WTC11 (cell line): Measurements from ENCODE around the gene GATC.

Source experiments
- CTCF ChIP-seq: fragments of 200-600 bp; IDR thresholded peaks from 2 replicates; pipeline ENCODE4 v1.8.0; 2022; ENCODE audit warnings: antibody characterized with exemption
- FOXJ3 ChIP-seq: sonication (generic); formaldehyde crosslinking; IDR thresholded peaks from 2 replicates; pipeline ENCODE4 v1.9.0; 2021; ENCODE audit warnings: missing genetic modification reagents, mild to moderate bottlenecking, borderline replicate concordance
- HMGXB4 ChIP-seq: sonication (generic); formaldehyde crosslinking; IDR thresholded peaks from 2 replicates; pipeline ENCODE4 v1.8.1; 2023; ENCODE audit warnings: mild to moderate bottlenecking, moderate library complexity, missing genetic modification reagents
- MAX ChIP-seq: sonication (generic); formaldehyde crosslinking; IDR thresholded peaks from 2 replicates; pipeline ENCODE4 v1.8.0; 2022; ENCODE audit warnings: mild to moderate bottlenecking, missing genetic modification reagents
- NR2C2 ChIP-seq: sonication (generic); formaldehyde crosslinking; IDR thresholded peaks from 2 replicates; pipeline ENCODE4 v1.8.0; 2022; ENCODE audit warnings: mild to moderate bottlenecking, missing genetic modification reagents
- PRDM15 ChIP-seq: sonication (generic); formaldehyde crosslinking; IDR thresholded peaks from 2 replicates; pipeline ENCODE4 v1.8.0; 2022; ENCODE audit warnings: missing genetic modification reagents
- PREB ChIP-seq: sonication (generic); formaldehyde crosslinking; IDR thresholded peaks from 2 replicates; pipeline ENCODE4 v1.8.1; 2022; ENCODE audit warnings: mild to moderate bottlenecking, missing genetic modification reagents, moderate library complexity, borderline replicate concordance
- SMAD4 ChIP-seq: sonication (generic); formaldehyde crosslinking; IDR thresholded peaks from 2 replicates; pipeline ENCODE4 v1.8.0; 2022; ENCODE audit warnings: mild to moderate bottlenecking, missing genetic modification reagents
- SP1 ChIP-seq: sonication (generic); formaldehyde crosslinking; conservative IDR thresholded peaks from 2 replicates; pipeline ENCODE4 v1.8.1; 2022; ENCODE audit warnings: missing genetic modification reagents
- TEAD4 ChIP-seq: sonication (generic); formaldehyde crosslinking; IDR thresholded peaks from 2 replicates; pipeline ENCODE4 v1.8.0; 2022; ENCODE audit warnings: mild to moderate bottlenecking, missing genetic modification reagents
- TP53 ChIP-seq: sonication (generic); formaldehyde crosslinking; IDR thresholded peaks from 2 replicates; pipeline ENCODE4 v1.8.1; 2023; ENCODE audit warnings: mild to moderate bottlenecking, missing genetic modification reagents
- USF2 ChIP-seq: sonication (generic); formaldehyde crosslinking; IDR thresholded peaks from 2 replicates; pipeline ENCODE4 v1.8.1; 2023; ENCODE audit warnings: mild to moderate bottlenecking, missing genetic modification reagents, moderate library complexity
- ZNF232 ChIP-seq: sonication (generic); formaldehyde crosslinking; IDR thresholded peaks from 2 replicates; pipeline ENCODE4 v1.8.0; 2022; ENCODE audit warnings: mild to moderate bottlenecking, missing genetic modification reagents
- ZNF263 ChIP-seq: sonication (generic); formaldehyde crosslinking; IDR thresholded peaks from 2 replicates; pipeline ENCODE4 v1.8.1; 2022; ENCODE audit warnings: low read depth, mild to moderate bottlenecking, moderate library complexity, missing genetic modification reagents

GRCh38 chr12:120479458-120479857, 33.2 kb downstream of the GATC start:
- TF ChIP-seq SMAD4 (CRISPR knock-in tag) = no peak
- no peak for TF ChIP-seq CTCF
- no peak for TF ChIP-seq SP1 (CRISPR knock-in tag)
- no peak for TF ChIP-seq TEAD4 (CRISPR knock-in tag)
- TF ChIP-seq FOXJ3 = no peak
- TF ChIP-seq USF2 (CRISPR knock-in tag) = no peak
- no peak for TF ChIP-seq PRDM15 (CRISPR knock-in tag)
- TF ChIP-seq ZNF232 (CRISPR knock-in tag) = no peak
- no peak for TF ChIP-seq ZNF263 (CRISPR knock-in tag)
- TF ChIP-seq PREB = no peak
- TF ChIP-seq HMGXB4 (CRISPR knock-in tag) = no peak
- no peak for TF ChIP-seq MAX (CRISPR knock-in tag)
- no peak for TF ChIP-seq NR2C2
- TF ChIP-seq TP53 (CRISPR knock-in tag) = no peak
